GM12878 (cell line): ENCODE results near the gene ATF2. TPM values are rescaled to one million over a fixed set of nuclear protein-coding genes. Genes with fewer than 3 reads are reported as not detected.

Experiments used
- ASH2L ChIP-seq: fragments of 300-600, 200-600 bp; sonication (generic); IDR thresholded peaks from 2 replicates; pipeline ENCODE4 v1.6.1; 2017; ENCODE audit warnings: low read depth, mild to moderate bottlenecking, borderline replicate concordance
- BHLHE40 ChIP-seq, 2 experiments: fragments of 450-650 bp in 1 of 2; IDR thresholded peaks; 2 replicates each; pipeline ENCODE4 v1.6.1; 2011 to 2017; ENCODE audit warnings: low read depth in 2 of 2, borderline replicate concordance in 1 of 2, improper control_type of control experiment in 1 of 2, low read length in 1 of 2, mild to moderate bottlenecking in 1 of 2
- CBX3 ChIP-seq: fragments of 200-600 bp; sonication (generic); IDR thresholded peaks from 2 replicates; pipeline ENCODE4 v1.6.1; 2016; ENCODE audit warnings: low read depth, borderline replicate concordance
- CHD2 ChIP-seq: IDR thresholded peaks from 2 replicates; pipeline ENCODE4 v1.6.1; 2011; ENCODE audit warnings: low read depth, low read length, improper control_type of control experiment, borderline replicate concordance
- EGR1 ChIP-seq, 2 experiments: IDR thresholded peaks; 1 replicate in 1 of 2; 2 replicates in 1 of 2; pipeline ENCODE4 v1.6.1; 2011 to 2012; ENCODE audit warnings: low read depth in 2 of 2, low read length in 2 of 2, borderline replicate concordance in 1 of 2, mild to moderate bottlenecking in 1 of 2, moderate library complexity in 1 of 2
- FOXK2 ChIP-seq: fragments of 450-650 bp; IDR thresholded peaks from 2 replicates; pipeline ENCODE4 v1.6.1; 2017; ENCODE audit warnings: mild to moderate bottlenecking, moderate library complexity
- GATAD2B ChIP-seq: fragments of 450-650 bp; conservative IDR thresholded peaks from 2 replicates; pipeline ENCODE4 v1.6.1; 2017; ENCODE audit warnings: low read depth, mild to moderate bottlenecking, moderate library complexity
- HDAC2 ChIP-seq: fragments of 200-600 bp; sonication (generic); IDR thresholded peaks from 2 replicates; pipeline ENCODE4 v1.6.1; 2017
- IRF4 ChIP-seq: IDR thresholded peaks from 2 replicates; pipeline ENCODE4 v1.6.1; 2011; ENCODE audit warnings: low read depth, low read length
- KAT2A ChIP-seq: conservative IDR thresholded peaks from 2 replicates; pipeline ENCODE4 v1.6.1; 2011; ENCODE audit warnings: low read depth, low read length; ENCODE audit not compliant: control insufficient read depth
- KDM1A ChIP-seq: fragments of 200-600 bp; sonication (generic); IDR thresholded peaks from 2 replicates; pipeline ENCODE4 v1.6.1; 2016; ENCODE audit warnings: borderline replicate concordance
- LARP7 ChIP-seq: fragments of 450-650 bp; IDR thresholded peaks from 2 replicates; pipeline ENCODE4 v1.6.1; 2017; ENCODE audit warnings: mild to moderate bottlenecking
- PAX8 ChIP-seq: fragments of 450-650 bp; IDR thresholded peaks from 2 replicates; pipeline ENCODE4 v1.6.1; 2017; ENCODE audit warnings: mild to moderate bottlenecking, moderate library complexity
- RAD51 ChIP-seq: fragments of 450-650 bp; IDR thresholded peaks from 2 replicates; pipeline ENCODE4 v1.6.1; 2016; ENCODE audit warnings: moderate library complexity, mild to moderate bottlenecking, inconsistent platforms
- RCOR1 ChIP-seq: conservative IDR thresholded peaks from 2 replicates; pipeline ENCODE4 v1.6.1; 2012; ENCODE audit warnings: low read depth, low read length, improper control_type of control experiment
- SIN3A ChIP-seq: IDR thresholded peaks from 2 replicates; pipeline ENCODE4 v1.6.1; 2012; ENCODE audit warnings: low read depth, low read length, improper control_type of control experiment
- SMAD1 ChIP-seq: fragments of 450-650 bp; IDR thresholded peaks from 2 replicates; pipeline ENCODE4 v1.6.1; 2018; ENCODE audit warnings: mild to moderate bottlenecking, low read depth; ENCODE audit not compliant: partially characterized antibody
- SMAD5 ChIP-seq: IDR thresholded peaks from 2 replicates; pipeline ENCODE4 v1.6.1; 2016; ENCODE audit warnings: antibody characterized with exemption, low read depth
- SPI1 ChIP-seq: IDR thresholded peaks from 2 replicates; pipeline ENCODE4 v1.6.1; 2011; ENCODE audit warnings: low read depth, mild to moderate bottlenecking, low read length, moderate library complexity, borderline replicate concordance; ENCODE audit not compliant: insufficient read depth
- WRNIP1 ChIP-seq: IDR thresholded peaks from 2 replicates; pipeline ENCODE4 v1.6.1; 2011; ENCODE audit warnings: low read depth, low read length, improper control_type of control experiment, borderline replicate concordance
- ZSCAN29 ChIP-seq: fragments of 450-650 bp; IDR thresholded peaks from 2 replicates; pipeline ENCODE4 v1.6.1; 2017; ENCODE audit warnings: mild to moderate bottlenecking, moderate library complexity
- polyA plus RNA-seq, 11 experiments: library from polyadenylated mRNA; depleted of rRNA in 4 of 11; unstranded in 6 of 11; stranded (reverse) in 5 of 11; fragments of >200 nt; fragmentation: Nextera tagmentation in 4 of 11; fragmentation: Illumina TruSeq in 1 of 11; extraction: Ambion mirVana in 4 of 11; extraction: Trizol in 1 of 11; gene quantifications; 1 replicate in 1 of 11; 2 replicates in 10 of 11; pipeline versions ENCODE4 v1.2.1 to v1.2.3, GENCODE V29; 2011 to 2016; ENCODE audit warnings: inconsistent platforms in 2 of 11, missing spikeins in 2 of 11, low read depth in 1 of 11
- total RNA-seq, 4 experiments: library from RNA; depleted of rRNA in 3 of 4; stranded (reverse); fragments of >200 nt in 3 of 4; fragmentation: Illumina TruSeq in 1 of 4; extraction: Trizol in 1 of 4; gene quantifications; 2 replicates each; pipeline versions ENCODE4 v1.2.1 to v1.2.3, GENCODE V29; 2013 to 2021
- TF ChIP-seq, protein P1 (sequence below): fragments of 450-650 bp; IDR thresholded peaks from 2 replicates; pipeline ENCODE4 v1.6.1; 2017; ENCODE audit warnings: mild to moderate bottlenecking, moderate library complexity
- TF ChIP-seq, protein P2 (sequence below): IDR thresholded peaks from 2 replicates; pipeline ENCODE4 v1.6.1; 2011; ENCODE audit warnings: low read depth, mild to moderate bottlenecking, low read length, moderate library complexity, borderline replicate concordance; ENCODE audit errors: extremely low read depth
- TF ChIP-seq, protein P3 (sequence below): fragments of 450-650 bp; IDR thresholded peaks from 2 replicates; pipeline ENCODE4 v1.6.1; 2017; ENCODE audit warnings: mild to moderate bottlenecking, low read depth, inconsistent platforms; ENCODE audit not compliant: poor library complexity, severe bottlenecking
- TF ChIP-seq, protein P4 (sequence below): IDR thresholded peaks from 2 replicates; pipeline ENCODE4 v1.6.1; 2011; ENCODE audit warnings: low read depth, low read length, improper control_type of control experiment, borderline replicate concordance

The ATF2 gene
- total and polyA plus RNA-seq, 10 of the 15 experiments (the other 5 are each of a cell fraction or from before 2014, with no cell fraction given), result 10.3 to 78.0 (median 36.0) TPM

DNA sequence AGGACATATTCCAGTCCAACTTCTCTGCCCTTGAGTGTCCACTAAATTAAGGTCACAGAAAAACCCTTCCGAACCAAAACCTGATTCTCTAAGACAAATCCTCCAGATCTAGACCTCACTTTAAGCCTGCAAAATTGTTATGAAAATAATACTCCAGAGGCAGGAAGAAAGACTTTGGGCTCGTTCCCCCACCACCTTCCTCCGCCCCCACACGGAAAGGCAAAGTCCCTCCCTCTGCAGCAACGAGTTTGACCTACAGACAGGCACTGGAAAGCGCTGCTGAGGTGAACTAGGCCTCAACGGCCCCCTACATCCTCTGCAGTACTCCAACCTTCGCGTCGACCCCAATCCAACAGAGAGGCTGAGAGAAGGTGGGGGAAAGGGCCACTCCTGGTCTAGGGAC lies 12.7 kb upstream of the ATF2 start (continued):
- TF ChIP-seq, protein P1, sequence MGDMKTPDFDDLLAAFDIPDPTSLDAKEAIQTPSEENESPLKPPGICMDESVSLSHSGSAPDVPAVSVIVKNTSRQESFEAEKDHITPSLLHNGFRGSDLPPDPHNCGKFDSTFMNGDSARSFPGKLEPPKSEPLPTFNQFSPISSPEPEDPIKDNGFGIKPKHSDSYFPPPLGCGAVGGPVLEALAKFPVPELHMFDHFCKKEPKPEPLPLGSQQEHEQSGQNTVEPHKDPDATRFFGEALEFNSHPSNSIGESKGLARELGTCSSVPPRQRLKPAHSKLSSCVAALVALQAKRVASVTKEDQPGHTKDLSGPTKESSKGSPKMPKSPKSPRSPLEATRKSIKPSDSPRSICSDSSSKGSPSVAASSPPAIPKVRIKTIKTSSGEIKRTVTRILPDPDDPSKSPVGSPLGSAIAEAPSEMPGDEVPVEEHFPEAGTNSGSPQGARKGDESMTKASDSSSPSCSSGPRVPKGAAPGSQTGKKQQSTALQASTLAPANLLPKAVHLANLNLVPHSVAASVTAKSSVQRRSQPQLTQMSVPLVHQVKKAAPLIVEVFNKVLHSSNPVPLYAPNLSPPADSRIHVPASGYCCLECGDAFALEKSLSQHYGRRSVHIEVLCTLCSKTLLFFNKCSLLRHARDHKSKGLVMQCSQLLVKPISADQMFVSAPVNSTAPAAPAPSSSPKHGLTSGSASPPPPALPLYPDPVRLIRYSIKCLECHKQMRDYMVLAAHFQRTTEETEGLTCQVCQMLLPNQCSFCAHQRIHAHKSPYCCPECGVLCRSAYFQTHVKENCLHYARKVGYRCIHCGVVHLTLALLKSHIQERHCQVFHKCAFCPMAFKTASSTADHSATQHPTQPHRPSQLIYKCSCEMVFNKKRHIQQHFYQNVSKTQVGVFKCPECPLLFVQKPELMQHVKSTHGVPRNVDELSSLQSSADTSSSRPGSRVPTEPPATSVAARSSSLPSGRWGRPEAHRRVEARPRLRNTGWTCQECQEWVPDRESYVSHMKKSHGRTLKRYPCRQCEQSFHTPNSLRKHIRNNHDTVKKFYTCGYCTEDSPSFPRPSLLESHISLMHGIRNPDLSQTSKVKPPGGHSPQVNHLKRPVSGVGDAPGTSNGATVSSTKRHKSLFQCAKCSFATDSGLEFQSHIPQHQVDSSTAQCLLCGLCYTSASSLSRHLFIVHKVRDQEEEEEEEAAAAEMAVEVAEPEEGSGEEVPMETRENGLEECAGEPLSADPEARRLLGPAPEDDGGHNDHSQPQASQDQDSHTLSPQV, result no peak
- no peak for TF ChIP-seq KDM1A
- no peak for TF ChIP-seq CBX3
- TF ChIP-seq RCOR1, result no peak
- 0 out of 2 replicates have a peak, but pooled peaks have one; percentile 27 for TF ChIP-seq WRNIP1
- TF ChIP-seq ZSCAN29, result no peak
- TF ChIP-seq, protein P2, sequence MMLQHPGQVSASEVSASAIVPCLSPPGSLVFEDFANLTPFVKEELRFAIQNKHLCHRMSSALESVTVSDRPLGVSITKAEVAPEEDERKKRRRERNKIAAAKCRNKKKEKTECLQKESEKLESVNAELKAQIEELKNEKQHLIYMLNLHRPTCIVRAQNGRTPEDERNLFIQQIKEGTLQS, result no peak
- TF ChIP-seq KAT2A, result no peak
- no peak for TF ChIP-seq ASH2L
- no peak for TF ChIP-seq LARP7
- TF ChIP-seq EGR1 (IDR thresholded peaks at IDR 0.05; ENCODE audit: borderline replicate concordance in 1 of 2, low read depth in 2 of 2, low read length in 2 of 2), result peak in 1 of 2 experiments; percentile 86; a peak in 2 of 3 replicates
- TF ChIP-seq, protein P3, sequence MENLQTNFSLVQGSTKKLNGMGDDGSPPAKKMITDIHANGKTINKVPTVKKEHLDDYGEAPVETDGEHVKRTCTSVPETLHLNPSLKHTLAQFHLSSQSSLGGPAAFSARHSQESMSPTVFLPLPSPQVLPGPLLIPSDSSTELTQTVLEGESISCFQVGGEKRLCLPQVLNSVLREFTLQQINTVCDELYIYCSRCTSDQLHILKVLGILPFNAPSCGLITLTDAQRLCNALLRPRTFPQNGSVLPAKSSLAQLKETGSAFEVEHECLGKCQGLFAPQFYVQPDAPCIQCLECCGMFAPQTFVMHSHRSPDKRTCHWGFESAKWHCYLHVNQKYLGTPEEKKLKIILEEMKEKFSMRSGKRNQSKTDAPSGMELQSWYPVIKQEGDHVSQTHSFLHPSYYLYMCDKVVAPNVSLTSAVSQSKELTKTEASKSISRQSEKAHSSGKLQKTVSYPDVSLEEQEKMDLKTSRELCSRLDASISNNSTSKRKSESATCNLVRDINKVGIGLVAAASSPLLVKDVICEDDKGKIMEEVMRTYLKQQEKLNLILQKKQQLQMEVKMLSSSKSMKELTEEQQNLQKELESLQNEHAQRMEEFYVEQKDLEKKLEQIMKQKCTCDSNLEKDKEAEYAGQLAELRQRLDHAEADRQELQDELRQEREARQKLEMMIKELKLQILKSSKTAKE, result no peak
- TF ChIP-seq FOXK2, result no peak
- TF ChIP-seq HDAC2, result no peak
- no peak for TF ChIP-seq SMAD1
- 0 out of 2 replicates have a peak, but pooled peaks have one; percentile 29 for TF ChIP-seq CHD2
- TF ChIP-seq, protein P4, sequence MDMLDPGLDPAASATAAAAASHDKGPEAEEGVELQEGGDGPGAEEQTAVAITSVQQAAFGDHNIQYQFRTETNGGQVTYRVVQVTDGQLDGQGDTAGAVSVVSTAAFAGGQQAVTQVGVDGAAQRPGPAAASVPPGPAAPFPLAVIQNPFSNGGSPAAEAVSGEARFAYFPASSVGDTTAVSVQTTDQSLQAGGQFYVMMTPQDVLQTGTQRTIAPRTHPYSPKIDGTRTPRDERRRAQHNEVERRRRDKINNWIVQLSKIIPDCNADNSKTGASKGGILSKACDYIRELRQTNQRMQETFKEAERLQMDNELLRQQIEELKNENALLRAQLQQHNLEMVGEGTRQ, result no peak
- TF ChIP-seq SIN3A, result no peak
- TF ChIP-seq RAD51, result no peak
- TF ChIP-seq SMAD5, result no peak
- TF ChIP-seq IRF4, result no peak
- no peak for TF ChIP-seq PAX8
- TF ChIP-seq BHLHE40 (IDR thresholded peaks at IDR 0.05; ENCODE audit: borderline replicate concordance in 1 of 2, low read depth in 2 of 2, low read length in 1 of 2), result no peak
- no peak for TF ChIP-seq SPI1
- TF ChIP-seq GATAD2B, result no peak; the same call in 1 of the 2 replicates
